ENCODE data around the gene SPPL2A. TPM values are rescaled to one million over a fixed set of nuclear protein-coding genes. Genes with fewer than 3 reads are reported as not detected.

The SPPL2A gene
- total and polyA plus RNA-seq, 2 donors (not counting 3 experiments of a cell fraction or from before 2014, with no cell fraction given) = 38.8 to 88.7 TPM

DNA sequence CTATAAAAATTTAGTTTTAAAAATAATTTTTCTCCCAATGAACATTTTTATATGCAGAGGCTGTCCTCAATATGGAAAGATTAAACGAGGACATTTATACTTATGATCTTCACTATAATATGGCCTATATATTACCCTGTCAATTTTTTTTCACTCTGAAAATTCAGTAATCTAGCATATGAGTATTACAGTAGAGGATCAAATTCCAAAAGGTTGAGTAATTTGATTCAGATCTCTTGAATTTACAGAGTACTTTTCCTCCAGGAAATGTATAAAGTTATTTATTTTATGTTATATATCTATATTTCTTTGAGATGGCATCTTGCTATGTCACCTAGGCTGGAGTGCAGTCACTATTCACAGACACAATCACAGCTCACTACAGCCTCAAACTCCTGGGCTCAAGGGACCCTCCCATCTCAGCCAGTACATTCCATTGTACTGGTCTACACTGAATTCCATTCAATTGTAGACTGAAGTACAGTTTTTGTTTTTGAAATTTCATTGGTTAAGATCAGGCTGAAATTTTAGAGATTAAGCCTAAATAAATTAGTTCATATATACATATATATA is 62.7 kb downstream of the SPPL2A start:
- Histone ChIP-seq H3K27me3 (ENCODE audit: control insufficient read depth in 2 of 2, insufficient read depth in 2 of 2, low read length in 2 of 2) (no peaks in the 10 kb centered on the region), H4K20me1 (replicated peaks; ENCODE audit: control insufficient read depth, extremely low read depth, insufficient read depth, low read length) (no peaks in the 10 kb centered on the region), H3K4me3 (replicated peaks in 1 of 3; ENCODE audit: insufficient read depth in 1 of 3, low read depth in 1 of 3, low read length in 3 of 3) (no peak overlapping the region), H3K9me1 (replicated peaks; ENCODE audit: control insufficient read depth, extremely low read depth, insufficient read depth, low read length) (no peaks in the 10 kb centered on the region), H3K36me3 (ENCODE audit: control insufficient read depth in 2 of 2, extremely low read depth in 1 of 2, insufficient read depth in 2 of 2, low read length in 2 of 2) (no peaks in the 10 kb centered on the region), H3K9me3 (replicated peaks; ENCODE audit: control insufficient read depth, insufficient read depth, low read length) (no peaks in the 10 kb centered on the region), H3K4me2 (ENCODE audit: insufficient read depth, low read length) (no peak overlapping the region), H2AFZ (ENCODE audit: low read depth, low read length) (no peak overlapping the region), H3K27ac (ENCODE audit: insufficient read depth, low read depth, low read length) (no peak overlapping the region), H3K4me1 (ENCODE audit: control insufficient read depth, extremely low read depth, insufficient read depth, low read length) (peaks cover 4% of the 10 kb centered on the region), H3K79me2 (ENCODE audit: control insufficient read depth, insufficient read depth, low read length) (no peaks in the 10 kb centered on the region), H3K9ac (replicated peaks; ENCODE audit: extremely low read depth, insufficient read depth, low read length) (no peak overlapping the region)
- intact Hi-C loops (cut with micrococcal nuclease) (no loop called here), dilution Hi-C loops (cut with MboI; ENCODE audit: extremely low pct_ligation_motif_present, low sequenced_read_pairs) (no loop called here)
- FAIRE-seq (no peak), DNase-seq (ENCODE audit: low read depth, low spot score) (no peak)
- no TSS peak for BruUV-seq (replicated peaks)
- POLR2A ChIA-PET = no interaction called here
- CTCF ChIA-PET = no interaction called here
- TF ChIP-seq, protein P1, sequence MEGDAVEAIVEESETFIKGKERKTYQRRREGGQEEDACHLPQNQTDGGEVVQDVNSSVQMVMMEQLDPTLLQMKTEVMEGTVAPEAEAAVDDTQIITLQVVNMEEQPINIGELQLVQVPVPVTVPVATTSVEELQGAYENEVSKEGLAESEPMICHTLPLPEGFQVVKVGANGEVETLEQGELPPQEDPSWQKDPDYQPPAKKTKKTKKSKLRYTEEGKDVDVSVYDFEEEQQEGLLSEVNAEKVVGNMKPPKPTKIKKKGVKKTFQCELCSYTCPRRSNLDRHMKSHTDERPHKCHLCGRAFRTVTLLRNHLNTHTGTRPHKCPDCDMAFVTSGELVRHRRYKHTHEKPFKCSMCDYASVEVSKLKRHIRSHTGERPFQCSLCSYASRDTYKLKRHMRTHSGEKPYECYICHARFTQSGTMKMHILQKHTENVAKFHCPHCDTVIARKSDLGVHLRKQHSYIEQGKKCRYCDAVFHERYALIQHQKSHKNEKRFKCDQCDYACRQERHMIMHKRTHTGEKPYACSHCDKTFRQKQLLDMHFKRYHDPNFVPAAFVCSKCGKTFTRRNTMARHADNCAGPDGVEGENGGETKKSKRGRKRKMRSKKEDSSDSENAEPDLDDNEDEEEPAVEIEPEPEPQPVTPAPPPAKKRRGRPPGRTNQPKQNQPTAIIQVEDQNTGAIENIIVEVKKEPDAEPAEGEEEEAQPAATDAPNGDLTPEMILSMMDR (IDR thresholded peaks at IDR 0.05; ENCODE audit: extremely low read depth in 1 of 2, insufficient read depth in 1 of 2, low read depth in 1 of 2, low read length in 2 of 2) = no peak
- TF ChIP-seq GATA2 (IDR thresholded peaks at IDR 0.05; ENCODE audit: insufficient read depth, insufficient read length, low read depth, low read length) (no peak), EZH2 (IDR thresholded peaks at IDR 0.05; ENCODE audit: borderline replicate concordance, low read depth, low read length, severe bottlenecking) (no peak), MYC (IDR thresholded peaks at IDR 0.05; ENCODE audit: low read depth, low read length) (no peak), POLR2AphosphoS5 (IDR thresholded peaks at IDR 0.05; ENCODE audit: insufficient read depth, low read depth, low read length) (no peak), JUN (IDR thresholded peaks at IDR 0.05; ENCODE audit: borderline replicate concordance, insufficient read depth, insufficient read length, low read depth) (no peak), POLR2A (IDR thresholded peaks at IDR 0.05; ENCODE audit: low read depth, low read length) (no peak), FOS (IDR thresholded peaks at IDR 0.05; ENCODE audit: borderline replicate concordance, insufficient read depth, low read length) (no peak)
- TF ChIP-seq, protein P2, sequence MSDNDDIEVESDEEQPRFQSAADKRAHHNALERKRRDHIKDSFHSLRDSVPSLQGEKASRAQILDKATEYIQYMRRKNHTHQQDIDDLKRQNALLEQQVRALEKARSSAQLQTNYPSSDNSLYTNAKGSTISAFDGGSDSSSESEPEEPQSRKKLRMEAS (IDR thresholded peaks at IDR 0.05; ENCODE audit: insufficient read depth, insufficient read length) = no peak

Measured in endothelial cell of umbilical vein (primary cell).